ENCODE results near the gene CDH4. TPM values are rescaled to one million over a fixed set of nuclear protein-coding genes. Genes with fewer than 3 reads are reported as not detected.

Gene CDH4
- total and polyA plus RNA-seq, 2 of the 13 experiments (the other 11 are each of a cell fraction or from before 2014, with no cell fraction given), result not detected

- TF ChIP-seq SNAPC4 (CRISPR knock-in tag; IDR thresholded peaks at IDR 0.05) (no peak), CBX5 (CRISPR knock-in tag; IDR thresholded peaks at IDR 0.05; ENCODE audit: borderline replicate concordance) (no peak), MAF1 (CRISPR knock-in tag; IDR thresholded peaks at IDR 0.05; ENCODE audit: borderline replicate concordance) (no peak), IKZF5 (CRISPR knock-in tag; IDR thresholded peaks at IDR 0.05) (no peak), ZFP36L2 (CRISPR knock-in tag; IDR thresholded peaks at IDR 0.05) (no peak), ETS1 (CRISPR knock-in tag; IDR thresholded peaks at IDR 0.05) (no peak), GMEB1 (CRISPR knock-in tag; IDR thresholded peaks at IDR 0.05; ENCODE audit: borderline replicate concordance) (no peak)
Observed at GRCh38 chr20:61779176-61779965, 527.3 kb downstream of the CDH4 start (continued).

Measured in HepG2 (cell line).